Measurements from ENCODE around the gene BCAM. TPM values are rescaled to one million over a fixed set of nuclear protein-coding genes. Genes with fewer than 3 reads are reported as not detected.

The BCAM gene
- total and polyA plus RNA-seq, 7 donors = 12.5 to 44.9 (median 20.0) TPM

- Histone ChIP-seq H3K4me3 (no peak overlapping the region), H3K27ac (peak overlapping the region; percentile 39), H3K36me3 (ENCODE audit: insufficient read depth in 1 of 2, low read depth in 1 of 2) (peaks cover 2 to 47% of the 10 kb centered on the region in 2 donors), H3K4me1 (no peaks in the 10 kb centered on the region), H3K9me3 (no peaks in the 10 kb centered on the region), H3K27me3 (ENCODE audit: insufficient read depth in 3 of 3, low read length in 2 of 3) (no peaks in the 10 kb centered on the region)
- intact Hi-C loops (cut with DNase I) = no loop called here
- ATAC-seq = no peak
- no peak for TF ChIP-seq CTCF (IDR thresholded peaks at IDR 0.05)
- DNase-seq = peak; percentile 64 to 65
- WGBS, 3 donors = 63 to 69% (median 64%) methylated on average over 13 of the region's 13 CpGs
These were observed 61.0 kb downstream of the BCAM start for GRCh38 chr19:44869733-44870470.

Other genes starting within 250 kb of the BCAM start
- under 1 TPM in 1 of 4 donors, not detected in 3; 0.30 TPM for gene IGSF23, start 195.5 kb upstream of the BCAM start, total RNA-seq
- gene IGSF23, start 195.5 kb upstream of the BCAM start, polyA plus RNA-seq = under 1 TPM in 1 of 3 donors, not detected in 2; 0.23 TPM
- gene PVR, start 165.2 kb upstream of the BCAM start, total RNA-seq = 100 to 1,000 TPM in 1 of 4 donors, 10 to 100 TPM in 3; 25.0 to 117 (median 41.8) TPM
- 10 to 100 TPM; 21.0 to 90.8 (median 44.4) TPM for gene PVR, start 165.2 kb upstream of the BCAM start, polyA plus RNA-seq
- gene CEACAM19, start 137.6 kb upstream of the BCAM start, total RNA-seq = 10 to 100 TPM in 1 of 4 donors, 1 to 10 TPM in 3; 3.7 to 10.7 (median 7.5) TPM
- gene CEACAM19, start 137.6 kb upstream of the BCAM start, polyA plus RNA-seq = 10 to 100 TPM in 1 of 3 donors, 1 to 10 TPM in 2; 3.9 to 14.7 (median 8.6) TPM
- gene CEACAM16, start 110.0 kb upstream of the BCAM start, total RNA-seq = not detected
- gene CEACAM16, start 110.0 kb upstream of the BCAM start, polyA plus RNA-seq = under 1 TPM in 2 of 3 donors, not detected in 1; 0.03 to 0.08 TPM
- gene BCL3, start 60.4 kb upstream of the BCAM start, total RNA-seq = 10 to 100 TPM; 13.3 to 36.4 (median 25.3) TPM
- gene BCL3, start 60.4 kb upstream of the BCAM start, polyA plus RNA-seq = 10 to 100 TPM in 1 of 3 donors, 1 to 10 TPM in 2; 5.7 to 13.2 (median 7.8) TPM
- under 1 TPM in 1 of 4 donors, not detected in 3; 0.34 TPM for gene CBLC, start 31.2 kb upstream of the BCAM start, total RNA-seq
- under 1 TPM in 1 of 3 donors, not detected in 2; 0.08 TPM for gene CBLC, start 31.2 kb upstream of the BCAM start, polyA plus RNA-seq
- 10 to 100 TPM; 17.5 to 32.9 (median 24.1) TPM for gene NECTIN2, start 37.2 kb downstream of the BCAM start, total RNA-seq
- gene NECTIN2, start 37.2 kb downstream of the BCAM start, polyA plus RNA-seq = 10 to 100 TPM in 2 of 3 donors, 1 to 10 TPM in 1; 9.0 to 18.1 (median 11.2) TPM
- 100 to 1,000 TPM in 1 of 4 donors, 10 to 100 TPM in 3; 42.3 to 111 (median 71.4) TPM for gene TOMM40, start 82.2 kb downstream of the BCAM start, total RNA-seq
- gene TOMM40, start 82.2 kb downstream of the BCAM start, polyA plus RNA-seq = 100 to 1,000 TPM in 1 of 3 donors, 10 to 100 TPM in 2; 67.6 to 330 (median 69.7) TPM
- gene APOE, start 96.7 kb downstream of the BCAM start, total RNA-seq = 10 to 100 TPM in 3 of 4 donors, 1 to 10 TPM in 1; 7.1 to 19.0 (median 11.9) TPM
- 10 to 100 TPM in 1 of 3 donors, 1 to 10 TPM in 2; 4.9 to 17.8 (median 6.8) TPM for gene APOE, start 96.7 kb downstream of the BCAM start, polyA plus RNA-seq
- 10 to 100 TPM in 1 of 4 donors, 1 to 10 TPM in 3; 5.7 to 16.8 (median 8.3) TPM for gene APOC1, start 105.5 kb downstream of the BCAM start, total RNA-seq
- gene APOC1, start 105.5 kb downstream of the BCAM start, polyA plus RNA-seq = 10 to 100 TPM in 1 of 3 donors, 1 to 10 TPM in 2; 1.6 to 14.4 (median 4.7) TPM
- not detected for gene APOC4, start 133.1 kb downstream of the BCAM start, total RNA-seq
- not detected for gene APOC4, start 133.1 kb downstream of the BCAM start, polyA plus RNA-seq
- under 1 TPM in 1 of 4 donors, not detected in 3; 0.98 TPM for gene APOC2, start 136.9 kb downstream of the BCAM start, total RNA-seq
- not detected for gene APOC2, start 136.9 kb downstream of the BCAM start, polyA plus RNA-seq
- 10 to 100 TPM; 78.4 to 98.7 (median 84.8) TPM for gene CLPTM1, start 146.3 kb downstream of the BCAM start, total RNA-seq
- 100 to 1,000 TPM in 1 of 3 donors, 10 to 100 TPM in 2; 77.7 to 129 (median 98.3) TPM for gene CLPTM1, start 146.3 kb downstream of the BCAM start, polyA plus RNA-seq
- gene RELB, start 192.4 kb downstream of the BCAM start, total RNA-seq = 10 to 100 TPM in 3 of 4 donors, 1 to 10 TPM in 1; 6.5 to 44.0 (median 13.5) TPM
- 10 to 100 TPM; 10.3 to 14.1 (median 12.1) TPM for gene RELB, start 192.4 kb downstream of the BCAM start, polyA plus RNA-seq
- gene CLASRP, start 229.9 kb downstream of the BCAM start, total RNA-seq = 10 to 100 TPM; 37.4 to 65.9 (median 47.1) TPM
- gene CLASRP, start 229.9 kb downstream of the BCAM start, polyA plus RNA-seq = 10 to 100 TPM; 30.8 to 34.5 (median 33.2) TPM